GM20431 (cell line): ENCODE measurements around the gene ARHGEF12.

ENCODE experiments used
- in situ Hi-C: fragments of 300-500 bp; cut with MseI, MboI; formaldehyde crosslinking; loops from one replicate; pipeline ENCODE4 v1.15.0; 2020; ENCODE audit warnings: low sequenced_read_pairs; ENCODE audit not compliant: unreplicated experiment

The ARHGEF12 gene

GRCh38 chr11:120404495-120404894 is 68.3 kb downstream of the ARHGEF12 start:
- in situ Hi-C loops, result no loop called here

- in situ Hi-C loops, result no loop called here
Observed at GRCh38 chr11:120409655-120410054, 73.4 kb downstream of the ARHGEF12 start.

- in situ Hi-C loops, result no loop called here
Observed at GRCh38 chr11:120410622-120411380, 74.6 kb downstream of the ARHGEF12 start.

GRCh38 chr11:120413480-120413879 is 77.3 kb downstream of the ARHGEF12 start:
- in situ Hi-C loops, result no loop called here

GRCh38 chr11:120420572-120420971 is 84.4 kb downstream of the ARHGEF12 start:
- in situ Hi-C loops, result no loop called here

- in situ Hi-C loops, result no loop called here
Observed at GRCh38 chr11:120424185-120424969, 88.2 kb downstream of the ARHGEF12 start.

GRCh38 chr11:120424970-120425332 is 88.7 kb downstream of the ARHGEF12 start:
- in situ Hi-C loops, result no loop called here

- in situ Hi-C loops, result no loop called here
Observed at GRCh38 chr11:120425527-120425926, 89.3 kb downstream of the ARHGEF12 start.

GRCh38 chr11:120430146-120430545 is 93.9 kb downstream of the ARHGEF12 start:
- in situ Hi-C loops, result no loop called here

- in situ Hi-C loops, result no loop called here
Observed at GRCh38 chr11:120431633-120432032, 95.4 kb downstream of the ARHGEF12 start.

- in situ Hi-C loops, result no loop called here
Observed at GRCh38 chr11:120432056-120433018, 96.1 kb downstream of the ARHGEF12 start.

- in situ Hi-C loops, result no loop called here
Observed at GRCh38 chr11:120441592-120441991, 105.4 kb downstream of the ARHGEF12 start.

- in situ Hi-C loops, result no loop called here
Observed at GRCh38 chr11:120442031-120442430, 105.8 kb downstream of the ARHGEF12 start.

- in situ Hi-C loops, result no loop called here
Observed at GRCh38 chr11:120446802-120447201, 110.6 kb downstream of the ARHGEF12 start.

GRCh38 chr11:120448240-120448639 is 112.0 kb downstream of the ARHGEF12 start:
- in situ Hi-C loops, result no loop called here

- in situ Hi-C loops, result no loop called here
Observed at GRCh38 chr11:120455487-120455886, 119.3 kb downstream of the ARHGEF12 start.

GRCh38 chr11:120457996-120458395 is 121.8 kb downstream of the ARHGEF12 start:
- in situ Hi-C loops, result no loop called here

- in situ Hi-C loops, result no loop called here
Observed at GRCh38 chr11:120462825-120463224, 126.6 kb downstream of the ARHGEF12 start.

GRCh38 chr11:120465921-120466534 is 129.8 kb downstream of the ARHGEF12 start:
- in situ Hi-C loops, result no loop called here

- in situ Hi-C loops, result no loop called here
Observed at GRCh38 chr11:120467627-120468026, 131.4 kb downstream of the ARHGEF12 start.
